Gastrocnemius medialis (tissue), 4 donors: ENCODE measurements around the gene RPL32.

Experiments used
- POLR2A ChIP-seq, 2 donors: fragments of 450-650 bp; IDR thresholded peaks; one replicate each; pipeline ENCODE4 v1.6.1; 2017; ENCODE audit warnings: antibody characterized with exemption in 2 of 2, mild to moderate bottlenecking in 2 of 2, moderate library complexity in 2 of 2
- TF ChIP-seq, protein P1 (sequence below), 5 experiments: fragments of 450-650 bp in 3 of 5; fragments of 200-600 bp in 2 of 5; sonication (generic) in 2 of 5; IDR thresholded peaks in 4 of 5; conservative IDR thresholded peaks in 1 of 5; 1 replicate in 4 of 5; 2 replicates in 1 of 5; pipeline ENCODE4 v1.5.1; 2016 to 2019; ENCODE audit warnings: antibody characterized with exemption in 5 of 5, mild to moderate bottlenecking in 3 of 5, moderate library complexity in 3 of 5

DNA sequence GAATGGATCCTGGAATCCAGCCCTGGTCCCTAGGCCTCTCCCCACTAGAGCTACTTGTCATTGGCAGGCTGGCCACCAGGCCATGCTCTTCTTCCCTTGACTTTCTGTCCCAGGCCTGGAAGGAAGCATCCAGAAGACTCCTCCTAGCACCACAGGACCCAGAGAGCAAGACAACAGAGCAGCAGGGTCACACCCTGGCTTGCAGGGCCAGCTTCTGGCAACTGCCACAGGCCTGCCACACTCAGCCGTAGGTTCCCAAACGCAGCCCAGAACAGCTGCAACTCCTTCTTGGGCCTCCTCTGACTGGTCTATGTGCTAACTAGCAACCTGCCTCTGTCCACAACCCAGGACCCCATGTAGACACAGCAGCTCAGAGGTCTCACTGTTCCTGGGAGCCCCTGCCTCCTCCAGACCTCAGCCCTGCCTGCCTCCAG is 36.8 kb upstream of the RPL32 start:
- TF ChIP-seq, protein P1, sequence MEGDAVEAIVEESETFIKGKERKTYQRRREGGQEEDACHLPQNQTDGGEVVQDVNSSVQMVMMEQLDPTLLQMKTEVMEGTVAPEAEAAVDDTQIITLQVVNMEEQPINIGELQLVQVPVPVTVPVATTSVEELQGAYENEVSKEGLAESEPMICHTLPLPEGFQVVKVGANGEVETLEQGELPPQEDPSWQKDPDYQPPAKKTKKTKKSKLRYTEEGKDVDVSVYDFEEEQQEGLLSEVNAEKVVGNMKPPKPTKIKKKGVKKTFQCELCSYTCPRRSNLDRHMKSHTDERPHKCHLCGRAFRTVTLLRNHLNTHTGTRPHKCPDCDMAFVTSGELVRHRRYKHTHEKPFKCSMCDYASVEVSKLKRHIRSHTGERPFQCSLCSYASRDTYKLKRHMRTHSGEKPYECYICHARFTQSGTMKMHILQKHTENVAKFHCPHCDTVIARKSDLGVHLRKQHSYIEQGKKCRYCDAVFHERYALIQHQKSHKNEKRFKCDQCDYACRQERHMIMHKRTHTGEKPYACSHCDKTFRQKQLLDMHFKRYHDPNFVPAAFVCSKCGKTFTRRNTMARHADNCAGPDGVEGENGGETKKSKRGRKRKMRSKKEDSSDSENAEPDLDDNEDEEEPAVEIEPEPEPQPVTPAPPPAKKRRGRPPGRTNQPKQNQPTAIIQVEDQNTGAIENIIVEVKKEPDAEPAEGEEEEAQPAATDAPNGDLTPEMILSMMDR (IDR thresholded peaks at IDR 0.05 in 4 of 5, conservative IDR thresholded peaks at IDR 0.05 in 1 of 5), result no peak
- no peak for TF ChIP-seq POLR2A (IDR thresholded peaks at IDR 0.05)
